ENCODE results near the gene HPS1.

Gene HPS1

DNA sequence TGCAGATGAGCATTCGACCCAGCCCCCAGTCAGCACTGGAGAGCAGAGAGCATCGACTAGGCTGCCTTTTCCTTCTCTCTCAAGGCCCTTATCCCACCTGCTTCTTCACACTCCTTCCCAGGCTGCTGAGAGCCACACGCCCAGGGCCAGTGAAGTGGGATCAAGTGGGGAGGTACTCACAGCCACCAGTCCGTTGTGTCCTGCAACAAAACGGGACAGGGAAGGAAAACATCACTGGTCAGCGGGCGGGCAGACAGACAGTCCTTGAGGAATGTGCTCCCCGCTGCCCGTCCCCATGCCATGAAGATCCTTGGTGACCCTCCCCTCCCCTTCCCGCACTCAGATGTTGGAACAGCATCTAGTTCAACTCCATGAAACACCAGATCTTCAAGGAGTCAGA is 36.0 kb downstream of the HPS1 start:
- DNase-seq, result no peak

DNA sequence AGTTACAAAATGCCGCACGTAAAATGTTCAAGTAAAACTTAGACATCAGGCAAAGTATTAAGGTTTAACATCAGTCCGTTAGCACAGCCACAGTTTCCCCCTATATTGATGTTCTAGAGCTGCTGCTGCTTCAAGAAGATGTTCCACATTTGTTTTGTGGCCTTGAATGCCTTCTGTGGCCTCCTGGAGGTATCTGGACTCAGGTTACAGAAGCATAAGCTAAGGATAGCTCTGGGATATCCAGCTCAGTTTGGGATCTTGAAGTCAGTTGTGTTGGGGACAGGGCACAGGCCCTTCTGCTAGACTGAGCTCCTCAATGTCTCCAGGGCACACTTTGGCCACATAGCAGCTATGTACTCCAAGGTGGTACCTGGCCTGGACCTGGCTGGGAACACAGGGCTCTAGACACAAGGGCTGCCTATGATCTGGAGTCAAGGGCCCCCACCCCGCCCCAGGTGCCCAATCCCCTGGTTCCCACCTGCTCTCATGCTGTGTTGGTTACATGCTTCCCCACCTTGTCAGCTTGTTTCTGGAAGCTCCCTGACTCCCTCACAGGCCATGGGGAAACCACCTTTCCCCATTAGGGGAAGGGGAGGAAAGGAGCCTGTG is 36.5 kb downstream of the HPS1 start:
- DNase-seq, result no peak

GRCh38 chr10:98408799-98409198 is 37.9 kb downstream of the HPS1 start:
- no peak for DNase-seq

- DNase-seq, result no peak
Measured at GRCh38 chr10:98407744-98408241, 38.9 kb downstream of the HPS1 start.

DNA sequence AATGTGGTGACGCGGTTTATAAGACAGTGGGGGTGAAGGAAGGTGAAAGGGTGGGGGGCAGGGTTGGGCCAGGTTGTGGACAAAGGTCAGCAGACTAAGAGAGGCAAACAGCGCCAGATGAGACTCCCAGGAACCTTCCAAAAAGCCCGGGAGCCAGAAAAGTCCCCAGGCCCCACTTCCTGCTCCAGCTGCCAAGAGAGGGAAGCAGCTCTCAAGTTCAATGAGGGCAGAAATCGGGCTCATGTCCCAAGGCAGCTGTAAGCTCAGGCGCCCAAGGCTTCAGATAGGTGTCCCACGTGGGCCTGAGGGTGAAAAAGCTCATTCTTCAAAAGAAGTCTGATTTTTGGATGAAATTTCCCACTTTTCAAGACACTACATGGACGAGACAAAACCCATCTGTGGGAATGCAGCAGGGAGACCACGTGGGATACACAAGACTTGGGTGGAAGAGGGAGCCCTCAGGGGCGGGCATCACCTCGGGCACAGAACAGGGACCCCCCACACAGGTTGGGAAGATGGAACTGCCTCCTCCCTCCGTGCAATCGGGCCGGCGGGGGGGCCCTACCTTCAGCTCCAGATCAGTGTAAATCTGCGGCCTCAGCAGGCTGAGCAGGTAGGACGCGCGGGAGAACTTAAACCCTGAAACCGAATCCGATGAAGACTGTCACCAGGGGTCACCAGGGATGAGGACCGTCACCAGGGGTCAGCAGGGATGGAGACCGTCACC is 39.6 kb downstream of the HPS1 start:
- DNase-seq, result no peak

DNA sequence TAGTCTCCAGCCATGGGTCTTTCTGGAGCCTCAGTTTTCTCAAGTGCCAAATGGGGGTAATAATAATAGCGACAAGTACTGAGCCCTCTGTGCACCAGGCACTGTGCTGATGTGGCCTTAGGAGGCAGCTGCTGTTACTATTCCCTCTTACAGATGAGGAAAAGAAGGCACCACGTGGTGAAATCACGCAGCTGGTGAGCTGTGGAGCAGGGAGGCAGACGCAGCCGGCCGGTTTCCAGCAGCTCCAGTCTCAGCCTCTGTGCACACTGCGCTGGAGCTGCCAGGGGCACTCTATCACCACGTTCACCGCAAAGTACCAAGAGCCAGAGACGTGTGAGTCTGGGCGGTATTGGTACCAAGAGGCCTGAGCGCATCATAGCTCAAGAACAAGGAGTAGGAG is 41.3 kb downstream of the HPS1 start:
- DNase-seq, result no peak

- no peak for DNase-seq
Measured at GRCh38 chr10:98404571-98405359, 42.0 kb downstream of the HPS1 start.

GRCh38 chr10:98403812-98404504 is 42.8 kb downstream of the HPS1 start:
- no peak for DNase-seq

DNA sequence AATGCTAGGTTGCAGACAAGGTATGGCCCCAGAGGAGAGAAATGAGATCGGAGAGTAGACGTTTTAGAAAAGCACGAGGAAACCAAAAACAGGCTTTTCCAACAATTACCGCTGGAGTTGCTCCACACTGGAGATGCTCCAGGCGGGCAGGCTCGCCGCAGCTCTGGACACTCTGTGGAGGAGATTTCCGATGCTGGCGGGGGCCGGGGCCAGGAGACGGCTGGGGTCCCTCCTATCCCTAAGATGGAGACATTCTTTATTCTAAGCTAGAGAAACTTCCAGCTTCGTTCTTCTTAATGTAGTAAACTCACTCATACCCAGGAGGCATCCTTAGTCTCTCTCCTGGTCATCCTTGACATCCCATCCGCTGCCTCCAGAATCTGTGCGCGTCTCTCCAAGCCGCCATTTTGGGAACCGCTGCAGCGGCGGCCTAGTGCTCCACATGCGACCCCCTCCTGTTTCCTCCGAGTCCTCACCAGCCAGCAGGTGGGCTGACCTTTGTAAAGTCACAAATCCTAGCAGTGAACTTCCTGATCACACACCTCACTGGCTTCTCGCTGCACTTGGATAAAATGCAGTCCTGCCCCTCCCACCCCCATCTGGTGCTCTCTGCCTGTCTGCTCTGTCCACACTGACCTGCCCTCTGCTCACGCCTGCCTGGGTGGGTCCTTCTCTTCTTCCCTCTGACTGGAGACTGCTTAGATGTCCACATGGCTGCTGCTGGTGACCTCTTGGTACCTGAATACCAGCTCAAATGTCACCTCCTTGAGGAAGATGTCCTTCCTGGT is 43.6 kb downstream of the HPS1 start:
- no peak for DNase-seq

DNA sequence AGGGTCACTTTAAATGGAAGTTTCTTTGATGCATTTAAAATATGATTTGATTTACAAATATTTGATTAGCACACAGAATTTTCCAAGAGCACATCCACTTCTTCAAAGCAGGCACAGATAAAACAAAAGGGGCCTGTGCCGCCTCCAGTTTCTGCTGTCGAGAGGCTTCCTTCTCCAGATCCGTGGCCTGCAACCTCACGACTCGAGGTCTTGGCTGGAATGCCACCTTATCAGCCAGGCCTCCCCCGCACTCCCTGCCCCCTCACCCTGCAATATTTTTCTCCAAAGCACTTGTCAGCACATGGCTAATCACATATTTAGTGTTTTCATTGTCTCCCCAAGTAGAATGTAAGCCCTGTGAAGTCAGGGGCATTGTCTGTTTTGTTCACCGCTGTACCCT is 44.3 kb downstream of the HPS1 start:
- no peak for DNase-seq

DNA sequence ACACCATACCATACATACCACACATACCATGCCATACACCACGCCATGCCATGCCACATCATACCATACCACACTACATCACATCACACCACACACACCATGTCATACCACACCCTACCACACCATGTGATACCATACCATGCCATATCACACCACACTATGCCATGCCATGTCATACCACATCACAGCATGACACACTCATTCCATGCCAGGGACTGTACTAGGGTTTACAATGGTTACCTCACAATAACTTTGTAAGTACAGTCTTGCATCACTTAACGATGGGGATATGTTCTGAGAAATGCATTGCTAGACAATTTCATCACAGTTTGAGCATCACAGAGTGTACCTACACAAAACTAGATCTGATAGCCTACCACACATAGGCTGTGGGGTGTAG is 46.3 kb downstream of the HPS1 start:
- no peak for DNase-seq

- no peak for DNase-seq
Measured at GRCh38 chr10:98399784-98400183, 47.0 kb downstream of the HPS1 start.

- no peak for DNase-seq
Measured at GRCh38 chr10:98397089-98397600, 49.6 kb downstream of the HPS1 start.

DNA sequence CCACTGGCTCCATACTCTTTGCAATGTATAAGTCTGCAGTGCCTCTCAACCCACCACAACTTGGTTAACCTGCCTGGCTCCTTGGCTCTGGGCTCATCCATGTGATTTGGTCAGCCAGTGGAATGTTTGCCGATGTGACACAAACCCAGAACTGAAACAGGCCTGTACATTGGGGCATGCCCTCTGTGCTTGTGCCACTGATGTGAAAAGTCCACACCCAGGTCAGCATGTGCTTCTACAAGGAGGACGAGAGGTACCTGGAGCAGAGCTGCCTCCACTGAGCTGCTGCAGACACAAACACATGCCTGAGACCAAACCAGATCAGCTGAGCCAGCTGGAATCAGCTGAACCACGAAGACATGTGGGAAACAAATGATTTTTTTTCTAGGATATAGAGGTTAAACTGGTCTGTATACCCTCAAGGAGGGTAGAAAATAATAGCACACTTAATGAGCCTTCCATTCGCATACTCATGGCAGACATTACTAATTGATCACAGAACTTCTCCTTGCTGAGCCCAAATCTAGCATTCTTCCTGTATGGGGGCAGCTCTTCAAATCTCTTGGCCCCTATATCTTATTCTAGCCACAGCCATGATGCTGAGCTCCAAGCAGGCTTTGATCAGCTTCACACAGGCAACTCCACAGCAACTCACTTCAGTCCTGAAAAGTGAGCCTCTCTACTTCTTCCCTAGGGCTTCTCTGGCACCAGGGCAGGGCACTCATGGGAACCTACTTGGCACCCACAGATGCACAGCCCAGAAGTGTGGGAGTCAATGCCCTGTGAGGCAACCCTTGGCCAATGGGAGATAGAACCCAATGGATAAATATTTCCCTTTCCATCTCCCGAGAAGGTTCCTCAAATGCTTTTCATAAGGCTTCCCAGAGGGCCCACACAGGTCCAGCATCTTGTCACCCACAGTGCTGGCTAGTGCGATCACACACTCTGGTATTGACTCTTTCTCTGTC is 50.4 kb downstream of the HPS1 start:
- no peak for DNase-seq

- no peak for DNase-seq
Measured at GRCh38 chr10:98394851-98395440, 51.8 kb downstream of the HPS1 start.

DNA sequence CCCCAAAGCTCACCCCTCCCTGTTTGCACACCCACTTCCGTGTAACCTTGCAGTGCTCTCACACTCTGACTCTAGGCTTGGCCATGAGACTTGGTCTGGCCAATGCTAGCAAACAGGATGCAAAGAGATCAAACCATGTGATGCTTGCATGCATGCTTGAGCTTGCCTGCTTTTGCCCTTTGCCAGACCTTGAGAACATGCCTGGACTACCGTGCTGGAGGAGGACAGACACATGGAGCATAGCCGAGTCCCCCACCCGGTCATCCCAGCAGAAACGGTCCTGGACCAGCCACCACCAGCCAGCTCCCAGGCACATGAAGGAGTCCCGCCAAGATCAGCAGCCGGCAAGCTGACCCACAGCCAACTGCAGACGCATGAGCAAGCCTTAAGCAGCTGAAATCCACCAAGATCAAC is 55.1 kb downstream of the HPS1 start:
- no peak for DNase-seq

GRCh38 chr10:98391065-98391464 is 55.7 kb downstream of the HPS1 start:
- no peak for DNase-seq

DNA sequence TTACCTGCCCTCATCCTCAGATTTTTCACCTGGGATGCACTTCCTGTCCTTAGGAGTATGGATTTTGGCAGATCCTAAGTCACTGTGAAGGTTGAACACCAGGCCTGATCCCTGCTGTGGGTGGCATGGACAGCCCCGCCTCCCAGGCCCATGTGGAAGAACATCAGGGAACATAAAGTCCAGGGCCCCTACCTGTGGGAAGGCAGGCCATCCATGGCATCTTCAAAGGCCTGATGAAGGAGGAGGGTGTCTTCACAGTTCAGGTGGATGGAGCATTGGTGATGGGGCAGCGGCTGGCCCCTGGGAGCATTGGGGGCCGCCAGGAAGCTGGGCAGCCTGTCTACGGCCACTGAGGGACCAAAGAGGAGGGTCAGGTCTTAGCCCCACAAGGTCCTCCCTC is 56.3 kb downstream of the HPS1 start:
- DNase-seq, result no peak

GRCh38 chr10:98389398-98389797 is 57.3 kb downstream of the HPS1 start:
- no peak for DNase-seq

DNA sequence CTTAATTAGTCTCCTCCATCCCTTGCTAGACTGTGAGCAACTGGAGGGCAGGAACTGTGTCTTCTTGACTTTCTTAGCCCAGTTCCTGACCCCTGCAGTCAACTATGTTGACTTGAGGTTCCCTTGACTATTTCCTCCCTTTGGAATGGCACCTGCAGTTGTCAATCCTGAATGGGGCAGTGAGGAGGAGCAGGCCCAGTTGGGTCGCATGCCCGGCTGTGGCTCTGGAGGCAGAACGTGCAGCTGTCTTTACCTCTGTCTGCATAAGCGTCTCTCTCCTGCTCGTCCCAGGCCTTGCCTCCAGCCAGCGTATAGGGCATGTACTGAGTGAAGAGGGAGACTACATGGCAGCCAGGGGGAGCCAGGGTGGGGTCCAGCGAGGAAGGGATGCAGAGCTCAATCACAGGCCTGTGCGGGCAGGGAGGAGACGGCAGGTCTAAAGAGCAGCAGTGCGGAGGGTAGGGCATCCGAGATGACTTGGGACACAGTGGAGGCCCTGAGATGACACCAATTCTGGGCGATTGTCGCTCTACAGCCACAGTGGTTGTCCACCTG is 58.6 kb downstream of the HPS1 start:
- no peak for DNase-seq

Data from T-helper 9 cell (primary cell).